Measurements from ENCODE around the gene TMEM238. TPM values are rescaled to one million over a fixed set of nuclear protein-coding genes. Genes with fewer than 3 reads are reported as not detected.

The TMEM238 gene
- total and polyA plus RNA-seq, 4 donors: 0.08 to 0.54 (median 0.47) TPM

DNA sequence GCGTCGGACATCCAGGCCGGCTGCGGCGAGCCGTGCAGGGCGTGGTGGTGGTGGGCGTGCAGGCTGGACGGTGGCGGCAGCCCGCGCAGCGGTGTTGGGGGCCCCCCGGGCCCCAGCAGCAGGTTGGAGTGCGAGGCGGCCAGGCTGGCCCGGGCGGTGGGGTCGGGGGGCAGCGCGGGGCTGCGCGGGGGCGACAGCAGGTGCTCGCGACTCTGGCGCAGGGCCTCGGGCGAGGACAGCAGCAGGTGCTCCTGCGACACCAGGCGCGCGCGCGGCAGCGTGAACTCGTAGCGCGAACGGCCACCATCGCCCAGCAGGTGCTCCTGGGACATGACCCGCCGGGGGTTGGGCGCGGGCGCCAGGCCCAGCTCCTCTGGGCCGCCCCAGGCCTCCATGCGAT, 49.2 kb upstream of the TMEM238 start (continued):
- TF ChIP-seq ZBTB33 (IDR thresholded peaks at IDR 0.05) (no peak), TAF1 (conservative IDR thresholded peaks at IDR 0.05) (no peak), FOXA1 (IDR thresholded peaks at IDR 0.05) (no peak), JUND (IDR thresholded peaks at IDR 0.05) (no peak), SP1 (IDR thresholded peaks at IDR 0.05) (no peak), EGR1 (IDR thresholded peaks at IDR 0.05; ENCODE audit: low read depth in 2 of 2) (no peak), MAX (IDR thresholded peaks at IDR 0.05) (no peak)
- TF ChIP-seq, protein P1, sequence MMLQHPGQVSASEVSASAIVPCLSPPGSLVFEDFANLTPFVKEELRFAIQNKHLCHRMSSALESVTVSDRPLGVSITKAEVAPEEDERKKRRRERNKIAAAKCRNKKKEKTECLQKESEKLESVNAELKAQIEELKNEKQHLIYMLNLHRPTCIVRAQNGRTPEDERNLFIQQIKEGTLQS (IDR thresholded peaks at IDR 0.05): no peak

GRCh38 chr19:55432241-55432959, 48.3 kb upstream of the TMEM238 start:
- Histone ChIP-seq H3K4me3 (ENCODE audit: low read depth in 1 of 3, low read length in 3 of 3) (no peak overlapping the region), H3K27me3 (ENCODE audit: control insufficient read depth in 4 of 4, insufficient read depth in 4 of 4, low read length in 3 of 4) (peaks cover 0 to 10% (median 8%) of the 10 kb centered on the region in 4 donors)
- WGBS: 85% methylated on average over 14 of the region's 14 CpGs

More at GRCh38 chr19:55432241-55432959, 48.3 kb upstream of the TMEM238 start:
- Histone ChIP-seq H3K36me3 (ENCODE audit: control insufficient read depth in 4 of 4, insufficient read depth in 3 of 4, low read depth in 1 of 4, low read length in 3 of 4) (no peaks in the 10 kb centered on the region), H3K9ac (ENCODE audit: low read depth in 1 of 2, low read length in 2 of 2) (no peak overlapping the region), H3K4me1 (ENCODE audit: control insufficient read depth in 4 of 4, insufficient read depth in 4 of 4, low read length in 3 of 4) (no peaks in the 10 kb centered on the region), H3K27ac (ENCODE audit: low read depth in 1 of 2, low read length in 2 of 2) (no peak overlapping the region), H3K9me3 (ENCODE audit: control insufficient read depth in 4 of 4, low read length in 3 of 4) (no peaks in the 10 kb centered on the region)
- TF ChIP-seq GABPA (IDR thresholded peaks at IDR 0.05 in 1 of 2, conservative IDR thresholded peaks at IDR 0.05 in 1 of 2): no peak
- TF ChIP-seq, protein P1 (IDR thresholded peaks at IDR 0.05): no peak
- TF ChIP-seq EGR1 (IDR thresholded peaks at IDR 0.05; ENCODE audit: low read depth in 2 of 2): no peak
- TF ChIP-seq FOXA2 (IDR thresholded peaks at IDR 0.05): no peak
- no peak for TF ChIP-seq REST (IDR thresholded peaks at IDR 0.05)
- no peak for TF ChIP-seq RAD21 (IDR thresholded peaks at IDR 0.05)
- TF ChIP-seq MAX (IDR thresholded peaks at IDR 0.05): no peak
- no peak for DNase-seq (ENCODE audit: low spot score)
